WTC11 (cell line): ENCODE data around the gene TTLL3. TPM values are rescaled to one million over a fixed set of nuclear protein-coding genes. Genes with fewer than 3 reads are reported as not detected.
"Not testable (repeated sequence)": the region's sequence is repeated elsewhere in the genome, so short reads cannot be mapped to it uniquely, and the experiment has no call there.

Source experiments
- ATAC-seq: fragments of 200-7000 bp; cut with Tn5 transposase; 2 replicates; pipeline ENCODE4 v1.10.0; 2021; ENCODE audit warnings: mild to moderate bottlenecking, moderate library complexity
- CTCF ChIA-PET: fragments of 300-600 bp; sonication (Branson Sonifier 250); formaldehyde crosslinking; loops from one replicate; lab custom pipeline; 2021; ENCODE audit warnings: antibody characterized with exemption; lab: Charles Lee
- POLR2A ChIA-PET: fragments of 350-600 bp; sonication (Branson Sonifier 250); formaldehyde crosslinking; loops from one replicate; lab custom pipeline; 2021; ENCODE audit warnings: antibody characterized with exemption; lab: Charles Lee
- DNase-seq: peaks from one replicate; pipeline ENCODE4 v3.0.0; 2021; ENCODE audit warnings: low spot score
- H3K27ac Mint-ChIP-seq: 2 replicates; pipeline ENCODE4 v1.8.0; 2021; ENCODE audit warnings: mixed read lengths
- H3K27me3 Mint-ChIP-seq: 2 replicates; pipeline ENCODE4 v1.8.0; 2021; ENCODE audit warnings: low read depth, mild to moderate bottlenecking, moderate library complexity, mixed read lengths
- H3K36me3 Mint-ChIP-seq: 2 replicates; pipeline ENCODE4 v1.8.0; 2021; ENCODE audit warnings: mixed read lengths
- H3K4me1 Mint-ChIP-seq: 2 replicates; pipeline ENCODE4 v1.8.0; 2022; ENCODE audit warnings: mixed read lengths
- H3K4me3 Mint-ChIP-seq: 2 replicates; pipeline ENCODE4 v1.8.0; 2021; ENCODE audit warnings: mild to moderate bottlenecking, moderate library complexity, mixed read lengths
- H3K9me3 Mint-ChIP-seq: 2 replicates; pipeline ENCODE4 v1.8.0; 2021; ENCODE audit warnings: mixed read lengths
- AFF4 ChIP-seq: sonication (generic); formaldehyde crosslinking; IDR thresholded peaks from 2 replicates; pipeline ENCODE4 v1.8.1; 2023; ENCODE audit warnings: mild to moderate bottlenecking, missing genetic modification reagents, borderline replicate concordance
- CREB1 ChIP-seq: sonication (generic); formaldehyde crosslinking; IDR thresholded peaks from 2 replicates; pipeline ENCODE4 v1.8.0; 2023; ENCODE audit warnings: mild to moderate bottlenecking, missing genetic modification reagents
- ELF4 ChIP-seq: sonication (generic); formaldehyde crosslinking; IDR thresholded peaks from 2 replicates; pipeline ENCODE4 v1.8.1; 2022; ENCODE audit warnings: low read depth, mild to moderate bottlenecking, moderate library complexity, missing genetic modification reagents
- HMGA2 ChIP-seq: fragments of 250-450 bp; sonication (Bioruptor Pico); IDR thresholded peaks from 2 replicates; pipeline ENCODE4 v1.4.0; 2021; ENCODE audit warnings: mild to moderate bottlenecking, moderate library complexity
- IRF2 ChIP-seq: sonication (generic); formaldehyde crosslinking; IDR thresholded peaks from 2 replicates; pipeline ENCODE4 v1.8.0; 2022; ENCODE audit warnings: low read depth, missing genetic modification reagents, borderline replicate concordance
- NFE2L1 ChIP-seq: sonication (generic); formaldehyde crosslinking; IDR thresholded peaks from 2 replicates; pipeline ENCODE4 v1.8.1; 2023; ENCODE audit warnings: missing genetic modification reagents
- RORB ChIP-seq: fragments of 250-450 bp; sonication (Bioruptor Pico); IDR thresholded peaks from 2 replicates; pipeline ENCODE4 v1.9.0; 2021; ENCODE audit warnings: mild to moderate bottlenecking
- SOX15 ChIP-seq: fragments of 250-450 bp; sonication (Bioruptor Pico); IDR thresholded peaks from 2 replicates; pipeline ENCODE4 v1.9.0; 2021; ENCODE audit warnings: mild to moderate bottlenecking
- TCF7 ChIP-seq: sonication (generic); formaldehyde crosslinking; IDR thresholded peaks from 2 replicates; pipeline ENCODE4 v1.8.0; 2022; ENCODE audit warnings: mild to moderate bottlenecking, low read depth, missing genetic modification reagents, moderate library complexity
- ZNF138 ChIP-seq: sonication (generic); formaldehyde crosslinking; conservative IDR thresholded peaks from 2 replicates; pipeline ENCODE4 v1.8.1; 2022; ENCODE audit warnings: mild to moderate bottlenecking, moderate library complexity, missing genetic modification reagents
- ZNF423 ChIP-seq: fragments of 250-450 bp; sonication (Bioruptor Pico); IDR thresholded peaks from 2 replicates; pipeline ENCODE4 v2.1.2; 2022; ENCODE audit warnings: mild to moderate bottlenecking, moderate library complexity
- ZNF512 ChIP-seq: sonication (generic); formaldehyde crosslinking; IDR thresholded peaks from 2 replicates; pipeline ENCODE4 v1.8.1; 2022; ENCODE audit warnings: missing genetic modification reagents, borderline replicate concordance
- ZSCAN18 ChIP-seq: fragments of 250-450 bp; sonication (Bioruptor Pico); IDR thresholded peaks from 2 replicates; pipeline ENCODE4 v2.1.2; 2022; ENCODE audit warnings: mild to moderate bottlenecking, moderate library complexity
- total RNA-seq: library from RNA; stranded (reverse); gene quantifications from 3 replicates; pipeline ENCODE4 v1.2.3, GENCODE V29; 2021
- TF ChIP-seq, protein P1 (sequence below): fragments of 250-450 bp; sonication (Bioruptor Pico); IDR thresholded peaks from 2 replicates; pipeline ENCODE4 v1.8.0; 2021; ENCODE audit warnings: mild to moderate bottlenecking
- TF ChIP-seq, protein P2 (sequence below): sonication (generic); formaldehyde crosslinking; IDR thresholded peaks from 2 replicates; pipeline ENCODE4 v1.8.0; 2022; ENCODE audit warnings: missing genetic modification reagents

Gene TTLL3
- total RNA-seq, 1 experiment from 2014 or later = 14.7 TPM

DNA sequence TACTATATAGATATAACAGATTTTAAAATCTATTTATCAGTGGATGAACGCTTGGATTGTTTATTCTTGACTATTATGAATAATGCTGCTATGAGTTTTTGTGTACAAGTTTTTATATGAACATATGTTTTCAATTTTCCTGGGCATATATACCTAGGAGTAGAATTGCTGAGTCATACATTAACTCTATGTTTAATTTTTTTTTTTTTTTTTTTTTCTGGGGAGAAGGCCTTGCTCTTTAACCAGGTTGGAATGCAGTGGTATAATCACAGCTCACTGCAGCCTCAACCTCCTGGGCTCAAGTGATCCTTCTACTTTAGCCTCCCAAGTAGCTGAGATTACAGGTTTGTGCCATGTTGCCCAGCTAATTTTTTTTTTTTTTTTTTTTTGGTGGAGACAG, 60.9 kb downstream of the TTLL3 start (continued):
- no peak for TF ChIP-seq ZSCAN18 (CRISPR knock-in tag)
- no peak for TF ChIP-seq RORB (CRISPR knock-in tag)
- no peak for TF ChIP-seq CREB1 (CRISPR knock-in tag)
- TF ChIP-seq ZNF138 (CRISPR knock-in tag) = no peak
- no peak for TF ChIP-seq AFF4 (CRISPR knock-in tag)
- no peak for TF ChIP-seq ZNF512
- TF ChIP-seq NFE2L1 (CRISPR knock-in tag) = no peak
- TF ChIP-seq ZNF423 = no peak
- no peak for TF ChIP-seq IRF2 (CRISPR knock-in tag)

DNA sequence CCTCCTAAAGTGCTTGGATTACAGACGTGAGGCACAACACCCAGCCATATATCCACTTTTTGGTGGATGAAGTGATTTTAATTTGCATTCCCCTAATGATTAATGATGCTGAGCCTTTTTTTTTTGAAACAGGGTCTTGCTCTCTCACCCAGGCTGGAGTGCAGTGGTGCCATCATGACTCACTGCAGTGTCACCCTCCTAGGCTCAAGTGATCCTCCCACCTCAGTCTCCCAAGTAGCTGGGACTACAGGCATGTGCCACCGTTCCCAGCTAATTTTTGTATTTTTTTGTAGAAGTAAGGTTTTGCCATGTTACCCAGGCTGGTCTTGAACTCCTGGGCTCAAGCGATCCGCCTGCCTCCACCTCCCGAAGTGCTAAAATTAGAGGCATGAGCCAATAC, 62.0 kb downstream of the TTLL3 start:
- H3K36me3 Mint-ChIP-seq, H3K4me3 Mint-ChIP-seq, ATAC-seq, POLR2A ChIA-PET, H3K4me1 Mint-ChIP-seq, H3K27ac Mint-ChIP-seq, H3K27me3 Mint-ChIP-seq, DNase-seq, CTCF ChIA-PET, H3K9me3 Mint-ChIP-seq: not testable (repeated sequence)

GRCh38 chr3:9875448-9875847, 65.4 kb downstream of the TTLL3 start:
- Mint-ChIP-seq H3K9me3 (no peaks in the 10 kb centered on the region), H3K4me1 (no peaks in the 10 kb centered on the region), H3K27ac (no peak overlapping the region), H3K27me3 (peaks cover 5% of the 10 kb centered on the region; the same call in 1 of the 2 replicates), H3K4me3 (no peak overlapping the region), H3K36me3 (no peaks in the 10 kb centered on the region)
- POLR2A ChIA-PET = no interaction called here
- CTCF ChIA-PET = interaction anchor here (1.6 kb wide), 1 partner anchor 49 kb away, joined by 5 read pairs; no protein-coding TSS in a partner anchor
- DNase-seq (no peak), ATAC-seq (no peak)
- no peak for TF ChIP-seq ELF4 (CRISPR knock-in tag)
- TF ChIP-seq, protein P1, sequence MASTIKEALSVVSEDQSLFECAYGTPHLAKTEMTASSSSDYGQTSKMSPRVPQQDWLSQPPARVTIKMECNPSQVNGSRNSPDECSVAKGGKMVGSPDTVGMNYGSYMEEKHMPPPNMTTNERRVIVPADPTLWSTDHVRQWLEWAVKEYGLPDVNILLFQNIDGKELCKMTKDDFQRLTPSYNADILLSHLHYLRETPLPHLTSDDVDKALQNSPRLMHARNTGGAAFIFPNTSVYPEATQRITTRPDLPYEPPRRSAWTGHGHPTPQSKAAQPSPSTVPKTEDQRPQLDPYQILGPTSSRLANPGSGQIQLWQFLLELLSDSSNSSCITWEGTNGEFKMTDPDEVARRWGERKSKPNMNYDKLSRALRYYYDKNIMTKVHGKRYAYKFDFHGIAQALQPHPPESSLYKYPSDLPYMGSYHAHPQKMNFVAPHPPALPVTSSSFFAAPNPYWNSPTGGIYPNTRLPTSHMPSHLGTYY = no peak
- TF ChIP-seq, protein P2, sequence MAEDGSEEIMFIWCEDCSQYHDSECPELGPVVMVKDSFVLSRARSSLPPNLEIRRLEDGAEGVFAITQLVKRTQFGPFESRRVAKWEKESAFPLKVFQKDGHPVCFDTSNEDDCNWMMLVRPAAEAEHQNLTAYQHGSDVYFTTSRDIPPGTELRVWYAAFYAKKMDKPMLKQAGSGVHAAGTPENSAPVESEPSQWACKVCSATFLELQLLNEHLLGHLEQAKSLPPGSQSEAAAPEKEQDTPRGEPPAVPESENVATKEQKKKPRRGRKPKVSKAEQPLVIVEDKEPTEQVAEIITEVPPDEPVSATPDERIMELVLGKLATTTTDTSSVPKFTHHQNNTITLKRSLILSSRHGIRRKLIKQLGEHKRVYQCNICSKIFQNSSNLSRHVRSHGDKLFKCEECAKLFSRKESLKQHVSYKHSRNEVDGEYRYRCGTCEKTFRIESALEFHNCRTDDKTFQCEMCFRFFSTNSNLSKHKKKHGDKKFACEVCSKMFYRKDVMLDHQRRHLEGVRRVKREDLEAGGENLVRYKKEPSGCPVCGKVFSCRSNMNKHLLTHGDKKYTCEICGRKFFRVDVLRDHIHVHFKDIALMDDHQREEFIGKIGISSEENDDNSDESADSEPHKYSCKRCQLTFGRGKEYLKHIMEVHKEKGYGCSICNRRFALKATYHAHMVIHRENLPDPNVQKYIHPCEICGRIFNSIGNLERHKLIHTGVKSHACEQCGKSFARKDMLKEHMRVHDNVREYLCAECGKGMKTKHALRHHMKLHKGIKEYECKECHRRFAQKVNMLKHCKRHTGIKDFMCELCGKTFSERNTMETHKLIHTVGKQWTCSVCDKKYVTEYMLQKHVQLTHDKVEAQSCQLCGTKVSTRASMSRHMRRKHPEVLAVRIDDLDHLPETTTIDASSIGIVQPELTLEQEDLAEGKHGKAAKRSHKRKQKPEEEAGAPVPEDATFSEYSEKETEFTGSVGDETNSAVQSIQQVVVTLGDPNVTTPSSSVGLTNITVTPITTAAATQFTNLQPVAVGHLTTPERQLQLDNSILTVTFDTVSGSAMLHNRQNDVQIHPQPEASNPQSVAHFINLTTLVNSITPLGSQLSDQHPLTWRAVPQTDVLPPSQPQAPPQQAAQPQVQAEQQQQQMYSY (CRISPR knock-in tag) = no peak
- no peak for TF ChIP-seq HMGA2 (CRISPR knock-in tag)
- TF ChIP-seq TCF7 (CRISPR knock-in tag) = no peak
- TF ChIP-seq SOX15 (CRISPR knock-in tag) = no peak

- not testable (repeated sequence) for H3K4me3 Mint-ChIP-seq, H3K9me3 Mint-ChIP-seq, H3K27ac Mint-ChIP-seq, ATAC-seq, H3K36me3 Mint-ChIP-seq, H3K4me1 Mint-ChIP-seq, DNase-seq, H3K27me3 Mint-ChIP-seq
- POLR2A ChIA-PET = interaction anchor here (0.6 kb wide), 1 partner anchor 104 kb away, joined by 6 read pairs; no protein-coding TSS in a partner anchor
- CTCF ChIA-PET = interaction anchor here (1.6 kb wide), 2 partner anchors 49 to 57 kb away, joined by 3 to 5 read pairs; no protein-coding TSS in a partner anchor
These were observed 66.2 kb downstream of the TTLL3 start for GRCh38 chr3:9876255-9876654.
